IPS-15b (cell line): ENCODE measurements around the gene KCNMB2.
A peak's percentile ranks its signal among the peaks of the same experiment; 100 is the strongest.

Experiments
- H3K27me3 ChIP-seq: one replicate; pipeline ENCODE4 v1.6.1; 2013; ENCODE audit warnings: low read length; ENCODE audit not compliant: control insufficient read depth, insufficient read depth
- H3K36me3 ChIP-seq: one replicate; pipeline ENCODE4 v1.6.1; 2013; ENCODE audit warnings: low read length; ENCODE audit not compliant: control insufficient read depth, insufficient read depth
- H3K4me1 ChIP-seq: one replicate; pipeline ENCODE4 v1.6.1; 2013; ENCODE audit warnings: mild to moderate bottlenecking, low read length; ENCODE audit not compliant: control insufficient read depth, insufficient read depth
- H3K4me3 ChIP-seq: one replicate; pipeline ENCODE4 v1.5.1; 2013; ENCODE audit warnings: low read depth, low read length
- H3K9ac ChIP-seq: one replicate; pipeline ENCODE4 v1.6.1; 2013; ENCODE audit warnings: low read depth, mild to moderate bottlenecking, low read length
- H3K9me3 ChIP-seq: one replicate; pipeline ENCODE4 v1.6.1; 2013; ENCODE audit warnings: mild to moderate bottlenecking, low read length; ENCODE audit not compliant: control insufficient read depth, insufficient read depth

Gene KCNMB2

GRCh38 chr3:178536211-178537079 is at the start of gene KCNMB2:
TSS of gene KCNMB2 (plus strand) at chr3:178536436.
- H3K27me3 ChIP-seq: peaks cover 4% of the 10 kb centered on the region
- H3K9me3 ChIP-seq: no peaks in the 10 kb centered on the region
- no peaks in the 10 kb centered on the region for H3K36me3 ChIP-seq
- H3K4me3 ChIP-seq: peak within 1 kb of the TSS; percentile 65
- peak within 1 kb of the TSS; percentile 55 for H3K9ac ChIP-seq
- peaks cover 18% of the 10 kb centered on the region for H3K4me1 ChIP-seq

DNA sequence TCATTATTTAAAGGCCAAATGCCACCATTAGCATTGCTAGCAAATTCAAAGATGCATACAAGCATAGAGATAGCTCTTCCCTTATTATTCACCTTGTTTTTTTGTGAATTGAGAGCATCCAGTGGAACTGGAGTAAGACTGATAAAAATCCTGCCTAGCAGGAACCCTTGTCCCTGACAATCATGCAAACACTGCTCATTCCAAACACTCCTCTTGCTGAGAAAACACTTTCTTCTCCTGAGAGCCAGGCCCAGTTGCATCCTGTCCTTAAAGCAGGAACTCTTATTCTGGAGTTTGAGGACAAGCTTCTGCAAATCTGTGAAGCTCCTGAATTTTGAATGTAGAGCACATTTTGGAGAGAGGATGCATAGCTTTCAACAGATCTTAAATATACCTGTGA is 49.3 kb upstream of the KCNMB2 start:
- Histone ChIP-seq H3K4me3 (no peak overlapping the region), H3K36me3 (no peaks in the 10 kb centered on the region), H3K4me1 (peaks cover 3% of the 10 kb centered on the region), H3K9me3 (no peaks in the 10 kb centered on the region), H3K27me3 (no peaks in the 10 kb centered on the region), H3K9ac (no peak overlapping the region)

DNA sequence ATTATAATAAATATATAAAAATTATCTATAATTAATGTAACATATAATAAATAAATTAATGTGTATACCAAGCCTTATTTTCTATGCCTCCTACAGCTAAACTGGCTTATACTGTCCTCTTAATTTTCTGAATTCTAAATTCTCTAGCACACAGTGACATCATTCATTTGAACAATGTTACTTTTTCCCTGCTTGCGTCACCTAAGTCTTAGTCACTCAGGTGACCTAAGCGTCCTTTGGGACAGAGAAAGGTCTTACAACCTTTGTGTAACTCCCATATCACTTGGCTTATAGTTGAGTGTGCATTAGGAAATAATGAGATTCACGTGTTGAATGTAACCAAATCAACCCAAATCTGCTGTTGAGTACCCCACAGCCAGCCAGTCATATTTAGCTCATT is 48.5 kb upstream of the KCNMB2 start:
- H3K9ac ChIP-seq: no peak overlapping the region
- no peaks in the 10 kb centered on the region for H3K9me3 ChIP-seq
- H3K4me1 ChIP-seq: peaks cover 3% of the 10 kb centered on the region
- H3K36me3 ChIP-seq: no peaks in the 10 kb centered on the region
- H3K27me3 ChIP-seq: no peaks in the 10 kb centered on the region
- H3K4me3 ChIP-seq: no peak overlapping the region

DNA sequence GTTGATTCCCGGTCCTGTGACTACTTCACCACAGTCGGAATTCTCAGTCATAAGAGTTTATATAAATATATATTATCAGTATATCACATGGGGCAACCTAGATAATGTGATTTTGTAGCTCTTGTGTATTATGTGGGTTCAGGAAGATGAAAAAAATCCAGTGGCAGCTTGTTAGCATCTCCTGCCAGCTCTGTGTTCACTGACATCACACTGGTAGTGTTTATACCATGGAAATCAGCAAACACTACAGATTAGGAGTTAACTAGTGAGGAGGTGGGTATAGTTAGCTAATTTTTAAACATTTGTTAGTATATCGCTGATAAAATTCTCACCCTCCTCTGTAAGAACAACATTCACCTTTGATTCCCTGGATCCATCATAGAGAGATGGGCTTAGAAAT is 44.5 kb upstream of the KCNMB2 start:
- H3K36me3 ChIP-seq: no peaks in the 10 kb centered on the region
- H3K4me1 ChIP-seq: peaks cover 3% of the 10 kb centered on the region
- H3K4me3 ChIP-seq: no peak overlapping the region
- no peak overlapping the region for H3K9ac ChIP-seq
- H3K9me3 ChIP-seq: no peaks in the 10 kb centered on the region
- no peaks in the 10 kb centered on the region for H3K27me3 ChIP-seq

GRCh38 chr3:178492491-178492890 is 43.7 kb upstream of the KCNMB2 start:
- H3K27me3 ChIP-seq: no peaks in the 10 kb centered on the region
- H3K9me3 ChIP-seq: no peaks in the 10 kb centered on the region
- no peak overlapping the region for H3K9ac ChIP-seq
- H3K4me3 ChIP-seq: no peak overlapping the region
- no peaks in the 10 kb centered on the region for H3K36me3 ChIP-seq
- no peaks in the 10 kb centered on the region for H3K4me1 ChIP-seq

- Histone ChIP-seq H3K4me1 (no peaks in the 10 kb centered on the region), H3K4me3 (no peak overlapping the region), H3K9ac (no peak overlapping the region), H3K27me3 (no peaks in the 10 kb centered on the region), H3K36me3 (no peaks in the 10 kb centered on the region), H3K9me3 (no peaks in the 10 kb centered on the region)
These were observed 41.9 kb upstream of the KCNMB2 start for GRCh38 chr3:178494386-178494785.

DNA sequence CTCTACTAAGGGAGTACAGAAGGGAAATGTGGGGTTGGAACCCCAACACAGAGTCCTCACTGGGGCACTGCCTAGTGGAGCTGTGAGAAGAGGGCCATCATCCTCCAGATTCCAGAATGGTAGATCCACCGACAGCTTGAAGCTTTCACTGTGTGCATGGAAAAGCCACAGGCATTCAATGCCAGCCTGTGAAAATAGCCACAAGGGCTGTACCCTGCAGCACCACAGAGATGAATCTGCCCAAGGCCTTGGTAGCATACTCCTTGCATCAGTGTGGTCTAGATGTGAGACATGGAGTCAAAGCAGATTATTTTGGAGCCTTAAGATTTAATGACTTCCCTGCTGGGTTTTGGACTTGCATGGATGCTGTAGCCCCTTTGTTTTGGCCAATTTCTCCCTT is 39.3 kb upstream of the KCNMB2 start:
- no peaks in the 10 kb centered on the region for H3K36me3 ChIP-seq
- no peaks in the 10 kb centered on the region for H3K4me1 ChIP-seq
- H3K27me3 ChIP-seq: no peaks in the 10 kb centered on the region
- no peak overlapping the region for H3K4me3 ChIP-seq
- H3K9ac ChIP-seq: no peak overlapping the region
- no peaks in the 10 kb centered on the region for H3K9me3 ChIP-seq

DNA sequence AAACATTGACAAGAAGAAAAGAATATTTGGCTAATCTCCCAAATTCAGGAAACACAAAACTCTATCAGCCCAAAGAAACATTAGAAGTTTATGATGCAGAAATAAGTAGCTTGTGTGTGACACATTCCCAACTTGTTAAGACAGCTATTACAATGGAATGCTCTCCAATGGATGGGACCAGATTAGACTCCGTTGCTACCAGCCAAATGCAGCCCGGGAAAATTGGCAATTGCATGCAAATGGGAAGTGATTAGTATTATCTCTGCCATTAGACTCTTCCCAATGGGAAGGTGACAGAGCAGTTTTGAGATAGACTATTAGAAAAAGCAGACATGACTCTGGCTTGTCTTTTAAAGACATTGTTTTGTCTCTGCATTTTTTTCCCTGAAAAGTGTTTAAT is 37.4 kb upstream of the KCNMB2 start:
- Histone ChIP-seq H3K4me3 (no peak overlapping the region), H3K4me1 (no peaks in the 10 kb centered on the region), H3K9ac (no peak overlapping the region), H3K9me3 (no peaks in the 10 kb centered on the region), H3K36me3 (no peaks in the 10 kb centered on the region), H3K27me3 (no peaks in the 10 kb centered on the region)

- H3K4me1 ChIP-seq: no peaks in the 10 kb centered on the region
- H3K27me3 ChIP-seq: no peaks in the 10 kb centered on the region
- H3K9ac ChIP-seq: no peak overlapping the region
- no peak overlapping the region for H3K4me3 ChIP-seq
- H3K9me3 ChIP-seq: no peaks in the 10 kb centered on the region
- H3K36me3 ChIP-seq: no peaks in the 10 kb centered on the region
These were observed 35.6 kb upstream of the KCNMB2 start for GRCh38 chr3:178500631-178501030.

- Histone ChIP-seq H3K9ac (no peak overlapping the region), H3K36me3 (no peaks in the 10 kb centered on the region), H3K4me3 (no peak overlapping the region), H3K27me3 (no peaks in the 10 kb centered on the region), H3K4me1 (no peaks in the 10 kb centered on the region), H3K9me3 (no peaks in the 10 kb centered on the region)
These were observed 32.1 kb upstream of the KCNMB2 start for GRCh38 chr3:178504128-178504527.

DNA sequence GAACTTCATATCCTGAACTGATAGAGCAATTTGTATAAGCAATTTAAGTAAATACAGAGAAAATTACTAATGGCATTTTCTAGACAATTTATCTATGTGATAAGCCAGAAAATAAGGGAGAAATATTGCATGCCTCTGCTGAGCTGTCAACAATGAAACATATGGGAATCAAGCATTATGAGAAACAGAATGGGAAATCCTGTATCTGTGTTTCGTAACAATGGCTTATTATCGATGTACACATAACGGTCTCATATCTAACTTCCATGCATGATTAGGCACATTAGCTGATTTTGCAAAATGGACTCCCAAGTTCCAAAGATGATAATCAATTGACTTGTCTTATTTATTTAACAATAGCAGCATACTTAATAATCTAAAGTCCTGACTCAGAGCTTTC is 30.4 kb upstream of the KCNMB2 start:
- Histone ChIP-seq H3K36me3 (no peaks in the 10 kb centered on the region), H3K27me3 (no peaks in the 10 kb centered on the region), H3K9ac (no peak overlapping the region), H3K4me3 (no peak overlapping the region), H3K9me3 (no peaks in the 10 kb centered on the region), H3K4me1 (no peaks in the 10 kb centered on the region)
